Measurements from ENCODE around the gene LTBP4. TPM values are rescaled to one million over a fixed set of nuclear protein-coding genes. Genes with fewer than 3 reads are reported as not detected.
A peak's percentile ranks its signal among the peaks of the same experiment; 100 is the strongest.

LTBP4 gene
- total RNA-seq, result 100 to 1,000 TPM; 199 to 369 (median 320) TPM

GRCh38 chr19:40601134-40601974 lies at the start of gene LTBP4:
TSS of gene LTBP4 (plus strand) at chr19:40601369. CDS start at chr19:40601388, 19 bp downstream.
- no peak for ATAC-seq
- WGBS, 2 donors (ENCODE audit: low coverage in 1 of 2), result 0% methylated on average over 4 of the region's 82 CpGs; no CpG with 5 or more reads in 1 of the 2 donors
- H3K4me1 ChIP-seq, result peaks cover 0 to 99% (median 77%) of the 10 kb centered on the region in 3 donors

GRCh38 chr19:40552848-40553247 lies 48.3 kb upstream of the LTBP4 start:
- WGBS, 2 donors (ENCODE audit: low coverage in 1 of 2), result 88 to 100% methylated on average over 1 of the region's 3 CpGs
- Histone ChIP-seq H3K36me3 (peaks cover 0 to 27% of the 10 kb centered on the region in 2 donors), H3K9me3 (no peaks in the 10 kb centered on the region), H3K4me1 (peaks cover 0 to 9% (median 3%) of the 10 kb centered on the region in 3 donors), H3K27me3 (peaks cover 55% of the 10 kb centered on the region), H3K4me3 (no peak overlapping the region), H3K27ac (no peak overlapping the region)
- ATAC-seq, result no peak
- TF ChIP-seq POLR2A (IDR thresholded peaks at IDR 0.05), result no peak
- no peak for TF ChIP-seq POLR2AphosphoS5 (IDR thresholded peaks at IDR 0.05)
- no peak for TF ChIP-seq CTCF (IDR thresholded peaks at IDR 0.05)
- no peak for TF ChIP-seq EP300 (IDR thresholded peaks at IDR 0.05)

More at GRCh38 chr19:40601134-40601974, at the start of gene LTBP4:
- H3K27ac ChIP-seq, result peak within 1 kb of the TSS; percentile 50 to 87 (median 86)
- H3K36me3 ChIP-seq, result no peaks in the 10 kb centered on the region
- TF ChIP-seq POLR2A (IDR thresholded peaks at IDR 0.05), result peak; percentile 52
- peak; percentile 6 for TF ChIP-seq POLR2AphosphoS5 (IDR thresholded peaks at IDR 0.05)
- TF ChIP-seq EP300 (IDR thresholded peaks at IDR 0.05), result no peak
- peak in 2 of 4 experiments; percentile 18 to 28 for TF ChIP-seq CTCF (IDR thresholded peaks at IDR 0.05)
- peak within 1 kb of the TSS; percentile 56 to 71 for H3K4me3 ChIP-seq
- peaks cover 48% of the 10 kb centered on the region for H3K27me3 ChIP-seq
- no peaks in the 10 kb centered on the region for H3K9me3 ChIP-seq

- TF ChIP-seq CTCF (IDR thresholded peaks at IDR 0.05) (no peak), POLR2A (IDR thresholded peaks at IDR 0.05) (no peak)
- Histone ChIP-seq H3K36me3 (peaks cover 0 to 27% of the 10 kb centered on the region in 2 donors), H3K9me3 (no peaks in the 10 kb centered on the region), H3K4me3 (no peak overlapping the region), H3K27me3 (peaks cover 50% of the 10 kb centered on the region), H3K4me1 (peaks cover 0 to 5% (median 0%) of the 10 kb centered on the region in 3 donors), H3K27ac (no peak overlapping the region)
- no peak for ATAC-seq
- WGBS, 2 donors (ENCODE audit: low coverage in 1 of 2), result 0 to 28% methylated on average over 1 to 4 of the region's 69 CpGs
Observed at GRCh38 chr19:40553885-40554857, 47.0 kb upstream of the LTBP4 start.

- no peaks in the 10 kb centered on the region for H3K9me3 ChIP-seq
- WGBS, 2 donors (ENCODE audit: low coverage in 1 of 2), result 76 to 80% methylated on average over 2 to 4 of the region's 17 CpGs
Observed at GRCh38 chr19:40555978-40556689, 45.0 kb upstream of the LTBP4 start.

More at GRCh38 chr19:40555978-40556689, 45.0 kb upstream of the LTBP4 start:
- Histone ChIP-seq H3K27me3 (peaks cover 32% of the 10 kb centered on the region), H3K4me3 (no peak overlapping the region), H3K27ac (no peak overlapping the region), H3K4me1 (no peaks in the 10 kb centered on the region), H3K36me3 (peaks cover 0 to 36% of the 10 kb centered on the region in 2 donors)
- ATAC-seq, result no peak
- no peak for TF ChIP-seq EP300 (IDR thresholded peaks at IDR 0.05)
- no peak for TF ChIP-seq POLR2A (IDR thresholded peaks at IDR 0.05)
- TF ChIP-seq POLR2AphosphoS5 (IDR thresholded peaks at IDR 0.05), result no peak
- no peak for TF ChIP-seq CTCF (IDR thresholded peaks at IDR 0.05)

Measured in gastroesophageal sphincter (tissue), 4 donors.